Neural cell (in vitro differentiated cells): ENCODE data around the gene AATK. TPM values are rescaled to one million over a fixed set of nuclear protein-coding genes. Genes with fewer than 3 reads are reported as not detected.

Source experiments
- H2AFZ ChIP-seq: fragments of 200-600, 300-800 bp; sonication (generic), shearing (Covaris generic); 2 replicates; pipeline ENCODE4 v1.6.0; 2014; ENCODE audit warnings: low read depth, mild to moderate bottlenecking, antibody characterized with exemption, low read length, moderate library complexity
- H3F3A ChIP-seq: fragments of 200-600 bp; shearing (Covaris generic); 2 replicates; pipeline ENCODE4 v1.6.1; 2016; ENCODE audit warnings: mild to moderate bottlenecking, moderate library complexity, mixed read lengths, antibody characterized with exemption, low read length; ENCODE audit not compliant: insufficient read depth, poor library complexity, severe bottlenecking
- H3K27ac ChIP-seq: fragments of 200-600, 300-800 bp; sonication (generic), shearing (Covaris generic); 2 replicates; pipeline ENCODE4 v1.5.1; 2014; ENCODE audit warnings: mild to moderate bottlenecking, low read length, moderate library complexity
- H3K27me3 ChIP-seq: fragments of 300-800, 200-600 bp; sonication (generic), shearing (Covaris generic); 2 replicates; pipeline ENCODE4 v1.6.0; 2014; ENCODE audit warnings: mild to moderate bottlenecking, low read depth, low read length, moderate library complexity; ENCODE audit not compliant: insufficient read depth
- H3K36me3 ChIP-seq: fragments of 300-800, 200-600 bp; sonication (generic), shearing (Covaris generic); 2 replicates; pipeline ENCODE4 v1.5.1; 2014; ENCODE audit warnings: mild to moderate bottlenecking, antibody characterized with exemption, low read length, moderate library complexity; ENCODE audit not compliant: insufficient read depth
- H3K4me2 ChIP-seq: fragments of 300-800, 200-600 bp; sonication (generic), shearing (Covaris generic); 2 replicates; pipeline ENCODE4 v1.6.0; 2014; ENCODE audit warnings: mild to moderate bottlenecking, low read length
- H3K4me3 ChIP-seq: fragments of 300-800, 200-600 bp; sonication (generic), shearing (Covaris generic); 2 replicates; pipeline ENCODE4 v1.5.1; 2014; ENCODE audit warnings: mild to moderate bottlenecking, low read length, moderate library complexity
- H3K79me2 ChIP-seq: fragments of 200-600 bp; shearing (Covaris generic); replicated peaks from 2 replicates; pipeline ENCODE4 v1.6.0; 2014; ENCODE audit warnings: mild to moderate bottlenecking, low read length, moderate library complexity; ENCODE audit not compliant: insufficient read depth
- H3K9ac ChIP-seq: fragments of 300-800, 200-600 bp; sonication (generic), shearing (Covaris generic); 2 replicates; pipeline ENCODE4 v1.6.1; 2016; ENCODE audit warnings: mild to moderate bottlenecking, low read length, mixed read lengths
- H3K9me2 ChIP-seq: fragments of 200-600 bp; shearing (Covaris generic); 2 replicates; pipeline ENCODE4 v1.6.1; 2016; ENCODE audit warnings: mild to moderate bottlenecking, low read length, mixed read lengths; ENCODE audit not compliant: insufficient read depth
- H3K9me3 ChIP-seq: fragments of 200-600, 300-800 bp; sonication (generic), shearing (Covaris generic); 2 replicates; pipeline ENCODE4 v1.6.1; 2016; ENCODE audit warnings: mild to moderate bottlenecking, mixed run types, low read length, moderate library complexity, mixed read lengths
- H4K20me1 ChIP-seq: fragments of 200-600 bp; shearing (Covaris generic); 2 replicates; pipeline ENCODE4 v1.6.1; 2016; ENCODE audit warnings: mild to moderate bottlenecking, mixed run types; ENCODE audit not compliant: insufficient read depth
- EP300 ChIP-seq: fragments of 450-650 bp; conservative IDR thresholded peaks from 2 replicates; pipeline ENCODE4 v1.6.1; 2014; ENCODE audit warnings: antibody characterized with exemption, mild to moderate bottlenecking, moderate library complexity; ENCODE audit not compliant: poor library complexity, severe bottlenecking
- EZH2 ChIP-seq: fragments of 200-600, 300-800 bp; shearing (Covaris generic), sonication (generic); IDR thresholded peaks from 2 replicates; pipeline ENCODE4 v1.6.1; 2014; ENCODE audit warnings: antibody characterized with exemption, low read length, borderline replicate concordance, mild to moderate bottlenecking; ENCODE audit not compliant: insufficient read depth, poor library complexity, severe bottlenecking
- MXI1 ChIP-seq: fragments of 450-650 bp; conservative IDR thresholded peaks from 2 replicates; pipeline ENCODE4 v1.6.1; 2014; ENCODE audit warnings: antibody characterized with exemption, mild to moderate bottlenecking; ENCODE audit not compliant: poor library complexity, severe bottlenecking
- POLR2AphosphoS5 ChIP-seq: IDR thresholded peaks from 2 replicates; pipeline ENCODE4 v1.6.1; 2012
- RAD21 ChIP-seq: fragments of 450-650 bp; conservative IDR thresholded peaks from 2 replicates; pipeline ENCODE4 v1.6.1; 2014; ENCODE audit warnings: antibody characterized with exemption, mild to moderate bottlenecking, moderate library complexity
- SMC3 ChIP-seq: fragments of 450-650 bp; conservative IDR thresholded peaks from 2 replicates; pipeline ENCODE4 v1.6.1; 2014; ENCODE audit warnings: antibody characterized with exemption, mild to moderate bottlenecking, moderate library complexity; ENCODE audit not compliant: poor library complexity
- TAF1 ChIP-seq: IDR thresholded peaks from 2 replicates; pipeline ENCODE4 v1.6.1; 2012; ENCODE audit warnings: low read depth
- polyA plus RNA-seq: library from polyadenylated mRNA; depleted of rRNA; stranded (reverse); fragments of >200 nt; gene quantifications from 2 replicates; pipeline ENCODE4 v1.2.3, GENCODE V29; 2014
- TF ChIP-seq, protein P1 (sequence below): IDR thresholded peaks from 2 replicates; pipeline ENCODE4 v1.6.1; 2012; ENCODE audit warnings: borderline replicate concordance
- TF ChIP-seq, protein P2 (sequence below): fragments of 450-650 bp; IDR thresholded peaks from 2 replicates; pipeline ENCODE4 v1.5.1; 2014; ENCODE audit warnings: antibody characterized with exemption, mild to moderate bottlenecking, moderate library complexity; ENCODE audit not compliant: poor library complexity, severe bottlenecking

The AATK gene
- polyA plus RNA-seq, 1 donor from 2014 or later = 11.1 TPM

DNA sequence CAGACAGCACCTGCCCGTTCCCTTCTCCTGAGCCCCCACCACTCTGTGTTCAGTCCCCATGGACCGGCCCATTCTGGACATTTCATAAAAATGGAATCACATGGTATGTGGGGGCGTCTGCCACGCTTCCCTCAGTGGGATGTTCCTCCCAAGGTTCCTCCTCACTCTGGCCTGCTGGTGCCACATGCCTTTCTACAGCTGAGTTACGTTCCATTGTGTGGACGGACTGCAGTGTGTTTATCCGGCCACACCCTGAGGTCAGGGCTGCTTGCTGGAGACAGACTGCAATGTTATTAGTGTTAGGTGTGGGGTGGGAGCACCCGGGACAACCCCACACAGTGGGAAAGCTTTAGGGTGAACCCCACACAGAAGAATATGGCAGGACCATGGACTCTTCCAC is 5.9 kb upstream of the AATK start:
- Histone ChIP-seq H3K4me3 (no peak overlapping the region), H3K4me2 (no peak overlapping the region), H3K79me2 (no peaks in the 10 kb centered on the region), H2AFZ (no peak overlapping the region), H3K9me3 (peaks cover 6% of the 10 kb centered on the region), H4K20me1 (no peaks in the 10 kb centered on the region), H3K9ac (no peak overlapping the region), H3K27ac (no peak overlapping the region), H3K27me3 (no peaks in the 10 kb centered on the region), H3K36me3 (no peaks in the 10 kb centered on the region), H3F3A (no peaks in the 10 kb centered on the region), H3K9me2 (no peaks in the 10 kb centered on the region)
- TF ChIP-seq TAF1 = no peak
- no peak for TF ChIP-seq EZH2
- TF ChIP-seq, protein P1, sequence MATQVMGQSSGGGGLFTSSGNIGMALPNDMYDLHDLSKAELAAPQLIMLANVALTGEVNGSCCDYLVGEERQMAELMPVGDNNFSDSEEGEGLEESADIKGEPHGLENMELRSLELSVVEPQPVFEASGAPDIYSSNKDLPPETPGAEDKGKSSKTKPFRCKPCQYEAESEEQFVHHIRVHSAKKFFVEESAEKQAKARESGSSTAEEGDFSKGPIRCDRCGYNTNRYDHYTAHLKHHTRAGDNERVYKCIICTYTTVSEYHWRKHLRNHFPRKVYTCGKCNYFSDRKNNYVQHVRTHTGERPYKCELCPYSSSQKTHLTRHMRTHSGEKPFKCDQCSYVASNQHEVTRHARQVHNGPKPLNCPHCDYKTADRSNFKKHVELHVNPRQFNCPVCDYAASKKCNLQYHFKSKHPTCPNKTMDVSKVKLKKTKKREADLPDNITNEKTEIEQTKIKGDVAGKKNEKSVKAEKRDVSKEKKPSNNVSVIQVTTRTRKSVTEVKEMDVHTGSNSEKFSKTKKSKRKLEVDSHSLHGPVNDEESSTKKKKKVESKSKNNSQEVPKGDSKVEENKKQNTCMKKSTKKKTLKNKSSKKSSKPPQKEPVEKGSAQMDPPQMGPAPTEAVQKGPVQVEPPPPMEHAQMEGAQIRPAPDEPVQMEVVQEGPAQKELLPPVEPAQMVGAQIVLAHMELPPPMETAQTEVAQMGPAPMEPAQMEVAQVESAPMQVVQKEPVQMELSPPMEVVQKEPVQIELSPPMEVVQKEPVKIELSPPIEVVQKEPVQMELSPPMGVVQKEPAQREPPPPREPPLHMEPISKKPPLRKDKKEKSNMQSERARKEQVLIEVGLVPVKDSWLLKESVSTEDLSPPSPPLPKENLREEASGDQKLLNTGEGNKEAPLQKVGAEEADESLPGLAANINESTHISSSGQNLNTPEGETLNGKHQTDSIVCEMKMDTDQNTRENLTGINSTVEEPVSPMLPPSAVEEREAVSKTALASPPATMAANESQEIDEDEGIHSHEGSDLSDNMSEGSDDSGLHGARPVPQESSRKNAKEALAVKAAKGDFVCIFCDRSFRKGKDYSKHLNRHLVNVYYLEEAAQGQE = no peak
- TF ChIP-seq EP300 = no peak

DNA sequence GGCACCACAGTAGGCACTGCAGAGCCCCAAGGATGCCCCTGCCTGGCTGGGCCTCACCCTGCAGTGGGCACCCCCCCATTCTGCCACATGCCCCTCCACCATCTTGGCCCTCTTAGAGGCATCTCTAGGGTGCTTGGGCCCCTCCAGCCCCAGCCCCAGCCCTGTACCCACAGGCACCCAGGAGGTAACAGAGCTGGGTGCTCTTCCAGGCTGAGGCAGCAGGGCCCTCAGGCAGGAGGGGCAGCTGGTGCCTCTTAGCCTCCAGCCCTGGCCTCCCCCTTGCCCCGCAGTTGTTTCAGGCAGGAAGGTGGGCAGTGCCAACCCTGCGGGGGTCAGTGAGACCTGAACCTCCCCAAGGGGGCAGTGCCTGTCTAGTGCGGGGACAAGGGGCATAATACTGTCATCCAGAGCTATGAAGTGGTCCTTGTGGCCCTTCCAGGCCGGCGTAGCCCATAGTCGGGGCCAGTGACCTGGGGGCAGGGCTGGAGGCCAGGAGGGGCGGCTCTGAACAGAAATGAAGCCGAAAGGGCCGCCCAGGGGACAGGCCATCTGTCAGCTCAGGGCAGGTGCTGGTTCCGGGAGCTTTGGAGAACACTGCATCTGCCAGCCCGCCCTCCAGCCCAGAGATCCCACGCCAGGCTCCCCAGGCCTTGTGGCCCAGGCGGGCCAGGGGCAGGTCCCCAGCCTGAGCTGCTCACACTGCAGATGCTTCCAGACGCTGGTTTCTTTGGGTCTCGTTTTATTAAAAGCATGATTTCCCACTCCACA is 4.9 kb upstream of the AATK start:
- TF ChIP-seq POLR2AphosphoS5 (no peak), MXI1 (no peak), EP300 (no peak), EZH2 (no peak), TAF1 (no peak), SMC3 (no peak), RAD21 (no peak)
- TF ChIP-seq, protein P1 = no peak
- TF ChIP-seq, protein P2, sequence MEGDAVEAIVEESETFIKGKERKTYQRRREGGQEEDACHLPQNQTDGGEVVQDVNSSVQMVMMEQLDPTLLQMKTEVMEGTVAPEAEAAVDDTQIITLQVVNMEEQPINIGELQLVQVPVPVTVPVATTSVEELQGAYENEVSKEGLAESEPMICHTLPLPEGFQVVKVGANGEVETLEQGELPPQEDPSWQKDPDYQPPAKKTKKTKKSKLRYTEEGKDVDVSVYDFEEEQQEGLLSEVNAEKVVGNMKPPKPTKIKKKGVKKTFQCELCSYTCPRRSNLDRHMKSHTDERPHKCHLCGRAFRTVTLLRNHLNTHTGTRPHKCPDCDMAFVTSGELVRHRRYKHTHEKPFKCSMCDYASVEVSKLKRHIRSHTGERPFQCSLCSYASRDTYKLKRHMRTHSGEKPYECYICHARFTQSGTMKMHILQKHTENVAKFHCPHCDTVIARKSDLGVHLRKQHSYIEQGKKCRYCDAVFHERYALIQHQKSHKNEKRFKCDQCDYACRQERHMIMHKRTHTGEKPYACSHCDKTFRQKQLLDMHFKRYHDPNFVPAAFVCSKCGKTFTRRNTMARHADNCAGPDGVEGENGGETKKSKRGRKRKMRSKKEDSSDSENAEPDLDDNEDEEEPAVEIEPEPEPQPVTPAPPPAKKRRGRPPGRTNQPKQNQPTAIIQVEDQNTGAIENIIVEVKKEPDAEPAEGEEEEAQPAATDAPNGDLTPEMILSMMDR = no peak
- no peaks in the 10 kb centered on the region for H3K9me2 ChIP-seq
- no peaks in the 10 kb centered on the region for H4K20me1 ChIP-seq
- H3K9me3 ChIP-seq = peaks cover 6% of the 10 kb centered on the region
- no peak overlapping the region for H3K4me3 ChIP-seq
- no peaks in the 10 kb centered on the region for H3K27me3 ChIP-seq
- H3K36me3 ChIP-seq = no peaks in the 10 kb centered on the region
- no peaks in the 10 kb centered on the region for H3K79me2 ChIP-seq
- H2AFZ ChIP-seq = no peak overlapping the region
- H3K9ac ChIP-seq = no peak overlapping the region
- H3F3A ChIP-seq = no peaks in the 10 kb centered on the region
- H3K27ac ChIP-seq = no peak overlapping the region
- H3K4me2 ChIP-seq = no peak overlapping the region
